HEK293 (cell line): ENCODE results near the gene CAPN8.

ENCODE experiments used
- CTCF ChIA-PET: fragments of 350-600 bp; formaldehyde crosslinking; extraction: SDS; loops from one replicate; lab custom pipeline; 2021; ENCODE audit warnings: antibody characterized with exemption; lab: Yijun Ruan, JAX
- POLR2A ChIA-PET: fragments of 300-600 bp; formaldehyde crosslinking; extraction: SDS; loops from one replicate; lab custom pipeline; 2020; ENCODE audit warnings: antibody characterized with exemption, inconsistent platforms; lab: Yijun Ruan, JAX
- H3K27ac ChIP-seq: fragments of 200-500 bp; sonication (Bioruptor generic); 2 replicates; pipeline ENCODE4 v1.5.1; 2014; ENCODE audit warnings: low read depth, low read length, control low read depth, inconsistent platforms; ENCODE audit errors: extremely low read depth
- H3K36me3 ChIP-seq, 2 experiments: fragments of 200-500 bp in 1 of 2; sonication (Bioruptor generic) in 1 of 2; 1 replicate in 1 of 2; 2 replicates in 1 of 2; pipeline ENCODE4 v1.5.1; 2014 to 2017; ENCODE audit warnings: inconsistent platforms in 2 of 2, low read length in 2 of 2; ENCODE audit not compliant: control insufficient read depth in 2 of 2, insufficient read depth in 1 of 2
- H3K4me1 ChIP-seq: fragments of 200-500 bp; sonication (Bioruptor generic); 2 replicates; pipeline ENCODE4 v1.5.1; 2014; ENCODE audit warnings: mild to moderate bottlenecking, low read length, inconsistent platforms; ENCODE audit not compliant: control insufficient read depth, insufficient read depth
- H3K4me3 ChIP-seq: 2 replicates; pipeline ENCODE4 v1.5.1; 2011; ENCODE audit warnings: low read depth, mild to moderate bottlenecking, control low read depth, low read length, moderate library complexity
- H3K9me3 ChIP-seq: fragments of 200-500 bp; sonication (Bioruptor generic); 2 replicates; pipeline ENCODE4 v1.5.1; 2014; ENCODE audit warnings: low read depth, low read length, inconsistent platforms; ENCODE audit not compliant: control insufficient read depth, insufficient read depth
- GLIS2 ChIP-seq: fragments of 450-650 bp; formaldehyde crosslinking; IDR thresholded peaks from 2 replicates; pipeline ENCODE4 v1.5.1; 2016; ENCODE audit warnings: missing biosample characterization, missing genetic modification characterization
- KLF10 ChIP-seq: fragments of 450-650 bp; IDR thresholded peaks from 2 replicates; pipeline ENCODE4 v1.5.1; 2018; ENCODE audit warnings: missing biosample characterization, mild to moderate bottlenecking, missing genetic modification characterization
- MYNN ChIP-seq: fragments of 450-650 bp; formaldehyde crosslinking; IDR thresholded peaks from 2 replicates; pipeline ENCODE4 v1.5.1; 2016; ENCODE audit warnings: missing biosample characterization, missing genetic modification characterization, borderline replicate concordance
- OSR2 ChIP-seq: fragments of 450-650 bp; formaldehyde crosslinking; IDR thresholded peaks from 2 replicates; pipeline ENCODE4 v1.5.1; 2016; ENCODE audit warnings: missing biosample characterization, missing genetic modification characterization
- SP3 ChIP-seq: fragments of 450-650 bp; formaldehyde crosslinking; IDR thresholded peaks from 2 replicates; pipeline ENCODE4 v1.5.1; 2016; ENCODE audit warnings: missing biosample characterization, missing genetic modification characterization
- SP7 ChIP-seq: fragments of 450-650 bp; formaldehyde crosslinking; IDR thresholded peaks from 2 replicates; pipeline ENCODE4 v1.5.1; 2016; ENCODE audit warnings: missing biosample characterization, missing genetic modification characterization
- WT1 ChIP-seq: fragments of 450-650 bp; formaldehyde crosslinking; IDR thresholded peaks from 2 replicates; pipeline ENCODE4 v1.5.1; 2016; ENCODE audit warnings: missing biosample characterization, missing genetic modification characterization
- ZBTB8A ChIP-seq: fragments of 450-650 bp; formaldehyde crosslinking; IDR thresholded peaks from 2 replicates; pipeline ENCODE4 v1.5.1; 2016; ENCODE audit warnings: missing biosample characterization, missing genetic modification characterization
- ZEB2 ChIP-seq: fragments of 450-650 bp; formaldehyde crosslinking; IDR thresholded peaks from 2 replicates; pipeline ENCODE4 v1.5.1; 2016; ENCODE audit warnings: missing biosample characterization, missing genetic modification characterization
- ZNF133 ChIP-seq: fragments of 450-650 bp; formaldehyde crosslinking; IDR thresholded peaks from 2 replicates; pipeline ENCODE4 v1.5.1; 2016; ENCODE audit warnings: missing biosample characterization, missing genetic modification characterization
- ZNF16 ChIP-seq: fragments of 450-650 bp; formaldehyde crosslinking; IDR thresholded peaks from 2 replicates; pipeline ENCODE4 v1.5.1; 2016; ENCODE audit warnings: low read depth, missing biosample characterization, missing genetic modification characterization
- ZNF184 ChIP-seq: fragments of 450-650 bp; IDR thresholded peaks from 2 replicates; pipeline ENCODE4 v1.5.1; 2018; ENCODE audit warnings: missing biosample characterization, mild to moderate bottlenecking, missing genetic modification characterization
- ZNF311 ChIP-seq: fragments of 450-650 bp; formaldehyde crosslinking; IDR thresholded peaks from 2 replicates; pipeline ENCODE4 v1.5.1; 2017; ENCODE audit warnings: missing biosample characterization, missing genetic modification characterization, borderline replicate concordance
- ZNF335 ChIP-seq: fragments of 450-650 bp; formaldehyde crosslinking; conservative IDR thresholded peaks from 2 replicates; pipeline ENCODE4 v1.5.1; 2016; ENCODE audit warnings: missing biosample characterization, missing genetic modification characterization
- ZNF561 ChIP-seq: fragments of 450-650 bp; IDR thresholded peaks from 2 replicates; pipeline ENCODE4 v1.5.1; 2018; ENCODE audit warnings: missing biosample characterization, missing genetic modification characterization, borderline replicate concordance
- ZNF600 ChIP-seq: fragments of 450-650 bp; formaldehyde crosslinking; IDR thresholded peaks from 2 replicates; pipeline ENCODE4 v1.5.1; 2016; ENCODE audit warnings: missing biosample characterization, missing genetic modification characterization
- ZNF629 ChIP-seq: fragments of 450-650 bp; formaldehyde crosslinking; IDR thresholded peaks from 2 replicates; pipeline ENCODE4 v1.5.1; 2017; ENCODE audit warnings: missing biosample characterization, missing genetic modification characterization
- TF ChIP-seq, protein P1 (sequence below): fragments of 450-650 bp; formaldehyde crosslinking; IDR thresholded peaks from 2 replicates; pipeline ENCODE4 v1.5.1; 2016; ENCODE audit warnings: missing biosample characterization, missing genetic modification characterization
- TF ChIP-seq, protein P2 (sequence below): fragments of 450-650 bp; formaldehyde crosslinking; IDR thresholded peaks from 2 replicates; pipeline ENCODE4 v1.5.1; 2016; ENCODE audit warnings: missing biosample characterization, missing genetic modification characterization
- TF ChIP-seq, protein P3 (sequence below): fragments of 450-650 bp; formaldehyde crosslinking; conservative IDR thresholded peaks from 2 replicates; pipeline ENCODE4 v1.5.1; 2016; ENCODE audit warnings: low read depth, missing biosample characterization, missing genetic modification characterization
- TF ChIP-seq, protein P4 (sequence below): fragments of 450-650 bp; formaldehyde crosslinking; IDR thresholded peaks from 2 replicates; pipeline ENCODE4 v1.5.1; 2016; ENCODE audit warnings: missing biosample characterization, missing genetic modification characterization

Gene CAPN8

DNA sequence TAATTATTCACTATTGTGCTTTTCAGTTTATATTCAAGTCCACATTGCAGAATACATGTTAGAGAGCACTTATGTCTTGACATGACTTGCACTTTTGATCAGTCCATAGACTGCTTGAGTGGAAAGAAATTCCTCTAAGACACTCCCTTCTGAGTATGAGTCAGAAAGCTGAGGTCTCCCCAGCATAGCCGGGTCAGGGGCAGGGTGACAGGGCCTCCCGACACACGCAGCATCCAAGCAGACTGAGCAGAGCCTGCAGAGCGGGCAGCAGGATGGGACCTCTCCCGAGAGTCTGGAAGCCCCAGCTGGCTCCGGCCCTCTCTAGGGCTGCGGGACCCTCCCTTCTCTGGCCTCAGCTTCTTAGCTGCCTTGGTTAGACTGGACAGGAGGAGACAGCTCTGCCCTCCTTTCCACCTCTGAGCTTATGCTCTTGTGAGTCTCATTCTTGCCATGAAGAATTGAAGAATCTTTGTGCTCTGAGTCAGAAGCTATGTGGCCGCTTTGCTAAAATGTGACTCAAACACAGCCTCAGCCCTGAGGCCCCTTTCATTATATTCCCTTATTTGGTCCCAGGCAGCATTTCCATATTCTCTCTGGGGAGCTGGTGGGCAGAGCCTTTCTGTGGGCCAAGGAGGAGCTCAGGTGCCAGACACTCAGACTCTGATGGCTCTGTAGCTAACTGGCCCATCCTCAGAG lies 35.6 kb upstream of the CAPN8 start:
- ChIA-PET CTCF (interaction anchor here (0.6 to 5.7 kb wide), 12 partner anchors 11 to 922 kb away, joined by 3 to 70 read pairs (median 4); partner anchors contain the start of gene CAPN2), POLR2A (interaction anchor here (0.7 to 1.5 kb wide), 10 partner anchors 9 to 676 kb away, joined by 3 to 8 read pairs (median 4); partner anchors contain the start of genes CAPN2, NVL and TP53BP2)
- H3K9me3 ChIP-seq: no peaks in the 10 kb centered on the region
- peak overlapping the region; percentile 38; the same call in 1 of the 2 replicates for H3K27ac ChIP-seq
- H3K36me3 ChIP-seq: no peaks in the 10 kb centered on the region
- H3K4me1 ChIP-seq: peaks cover 15% of the 10 kb centered on the region
- TF ChIP-seq ZNF311 (tag by site-specific recombination) (no peak), ZNF561 (0 out of 2 replicates have a peak, but pooled peaks have one; percentile 36), ZNF335 (tag by site-specific recombination) (peak; percentile 82), ZNF600 (peak; percentile 84), MYNN (no peak), ZBTB8A (tag by site-specific recombination) (0 out of 2 replicates have a peak, but pooled peaks have one; percentile 10), WT1 (tag by site-specific recombination) (peak; percentile 60; the same call in 1 of the 2 replicates), ZNF629 (tag by site-specific recombination) (peak; percentile 51), ZNF184 (tag by site-specific recombination) (0 out of 2 replicates have a peak, but pooled peaks have one; percentile 13), KLF10 (tag by site-specific recombination) (no peak), SP7 (0 out of 2 replicates have a peak, but pooled peaks have one; percentile 55), OSR2 (tag by site-specific recombination) (no peak), SP3 (tag by site-specific recombination) (0 out of 2 replicates have a peak, but pooled peaks have one; percentile 36), ZNF133 (no peak), ZEB2 (tag by site-specific recombination) (0 out of 2 replicates have a peak, but pooled peaks have one; percentile 19), ZNF16 (tag by site-specific recombination) (no peak), GLIS2 (tag by site-specific recombination) (peak; percentile 64)
- TF ChIP-seq, protein P1, sequence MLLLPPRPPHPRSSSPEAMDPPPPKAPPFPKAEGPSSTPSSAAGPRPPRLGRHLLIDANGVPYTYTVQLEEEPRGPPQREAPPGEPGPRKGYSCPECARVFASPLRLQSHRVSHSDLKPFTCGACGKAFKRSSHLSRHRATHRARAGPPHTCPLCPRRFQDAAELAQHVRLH (tag by site-specific recombination): no peak
- TF ChIP-seq, protein P2, sequence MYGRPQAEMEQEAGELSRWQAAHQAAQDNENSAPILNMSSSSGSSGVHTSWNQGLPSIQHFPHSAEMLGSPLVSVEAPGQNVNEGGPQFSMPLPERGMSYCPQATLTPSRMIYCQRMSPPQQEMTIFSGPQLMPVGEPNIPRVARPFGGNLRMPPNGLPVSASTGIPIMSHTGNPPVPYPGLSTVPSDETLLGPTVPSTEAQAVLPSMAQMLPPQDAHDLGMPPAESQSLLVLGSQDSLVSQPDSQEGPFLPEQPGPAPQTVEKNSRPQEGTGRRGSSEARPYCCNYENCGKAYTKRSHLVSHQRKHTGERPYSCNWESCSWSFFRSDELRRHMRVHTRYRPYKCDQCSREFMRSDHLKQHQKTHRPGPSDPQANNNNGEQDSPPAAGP (tag by site-specific recombination): peak; percentile 59
- TF ChIP-seq, protein P3, sequence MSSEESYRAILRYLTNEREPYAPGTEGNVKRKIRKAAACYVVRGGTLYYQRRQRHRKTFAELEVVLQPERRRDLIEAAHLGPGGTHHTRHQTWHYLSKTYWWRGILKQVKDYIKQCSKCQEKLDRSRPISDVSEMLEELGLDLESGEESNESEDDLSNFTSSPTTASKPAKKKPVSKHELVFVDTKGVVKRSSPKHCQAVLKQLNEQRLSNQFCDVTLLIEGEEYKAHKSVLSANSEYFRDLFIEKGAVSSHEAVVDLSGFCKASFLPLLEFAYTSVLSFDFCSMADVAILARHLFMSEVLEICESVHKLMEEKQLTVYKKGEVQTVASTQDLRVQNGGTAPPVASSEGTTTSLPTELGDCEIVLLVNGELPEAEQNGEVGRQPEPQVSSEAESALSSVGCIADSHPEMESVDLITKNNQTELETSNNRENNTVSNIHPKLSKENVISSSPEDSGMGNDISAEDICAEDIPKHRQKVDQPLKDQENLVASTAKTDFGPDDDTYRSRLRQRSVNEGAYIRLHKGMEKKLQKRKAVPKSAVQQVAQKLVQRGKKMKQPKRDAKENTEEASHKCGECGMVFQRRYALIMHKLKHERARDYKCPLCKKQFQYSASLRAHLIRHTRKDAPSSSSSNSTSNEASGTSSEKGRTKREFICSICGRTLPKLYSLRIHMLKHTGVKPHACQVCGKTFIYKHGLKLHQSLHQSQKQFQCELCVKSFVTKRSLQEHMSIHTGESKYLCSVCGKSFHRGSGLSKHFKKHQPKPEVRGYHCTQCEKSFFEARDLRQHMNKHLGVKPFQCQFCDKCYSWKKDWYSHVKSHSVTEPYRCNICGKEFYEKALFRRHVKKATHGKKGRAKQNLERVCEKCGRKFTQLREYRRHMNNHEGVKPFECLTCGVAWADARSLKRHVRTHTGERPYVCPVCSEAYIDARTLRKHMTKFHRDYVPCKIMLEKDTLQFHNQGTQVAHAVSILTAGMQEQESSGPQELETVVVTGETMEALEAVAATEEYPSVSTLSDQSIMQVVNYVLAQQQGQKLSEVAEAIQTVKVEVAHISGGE: no peak
- TF ChIP-seq, protein P4, sequence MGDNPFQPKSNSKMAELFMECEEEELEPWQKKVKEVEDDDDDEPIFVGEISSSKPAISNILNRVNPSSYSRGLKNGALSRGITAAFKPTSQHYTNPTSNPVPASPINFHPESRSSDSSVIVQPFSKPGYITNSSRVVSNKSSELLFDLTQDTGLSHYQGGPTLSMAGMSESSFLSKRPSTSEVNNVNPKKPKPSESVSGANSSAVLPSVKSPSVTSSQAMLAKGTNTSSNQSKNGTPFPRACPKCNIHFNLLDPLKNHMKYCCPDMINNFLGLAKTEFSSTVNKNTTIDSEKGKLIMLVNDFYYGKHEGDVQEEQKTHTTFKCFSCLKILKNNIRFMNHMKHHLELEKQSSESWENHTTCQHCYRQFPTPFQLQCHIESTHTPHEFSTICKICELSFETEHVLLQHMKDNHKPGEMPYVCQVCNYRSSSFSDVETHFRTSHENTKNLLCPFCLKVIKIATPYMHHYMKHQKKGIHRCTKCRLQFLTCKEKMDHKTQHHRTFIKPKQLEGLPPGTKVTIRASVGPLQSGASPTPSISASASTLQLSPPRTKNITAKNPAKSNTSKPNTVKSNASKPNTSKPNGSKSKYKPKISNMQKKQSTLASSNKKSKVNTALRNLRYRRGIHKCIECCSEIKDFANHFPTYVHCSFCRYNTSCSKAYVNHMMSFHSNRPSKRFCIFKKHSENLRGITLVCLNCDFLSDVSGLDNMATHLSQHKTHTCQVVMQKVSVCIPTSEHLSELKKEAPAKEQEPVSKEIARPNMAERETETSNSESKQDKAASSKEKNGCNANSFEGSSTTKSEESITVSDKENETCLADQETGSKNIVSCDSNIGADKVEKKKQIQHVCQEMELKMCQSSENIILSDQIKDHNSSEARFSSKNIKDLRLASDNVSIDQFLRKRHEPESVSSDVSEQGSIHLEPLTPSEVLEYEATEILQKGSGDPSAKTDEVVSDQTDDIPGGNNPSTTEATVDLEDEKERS (tag by site-specific recombination): no peak
- TF ChIP-seq, all 188 proteins: peak for 12
- H3K4me3 ChIP-seq: no peak overlapping the region
